Liver (tissue), 9 donors: ENCODE results near the gene B4GALT1. TPM values are rescaled to one million over a fixed set of nuclear protein-coding genes. Genes with fewer than 3 reads are reported as not detected.

Experiments
- DNase-seq: peaks from one replicate; pipeline ENCODE4 v3.0.0-alpha.2; 2017; ENCODE audit warnings: low spot score
- H3K27ac ChIP-seq, 2 donors: one replicate each; pipeline ENCODE4 v1.7.0; 2013; ENCODE audit warnings: inconsistent platforms in 2 of 2, low read length in 2 of 2, control low read depth in 1 of 2, low read depth in 1 of 2, mild to moderate bottlenecking in 1 of 2
- H3K27me3 ChIP-seq, 4 donors: one replicate each; pipeline versions ENCODE4 v1.6.1 to v1.7.0; 2013; ENCODE audit warnings: low read length in 3 of 4, inconsistent platforms in 1 of 4, mild to moderate bottlenecking in 1 of 4, moderate library complexity in 1 of 4; ENCODE audit not compliant: control insufficient read depth in 4 of 4, insufficient read depth in 4 of 4
- H3K36me3 ChIP-seq, 4 donors: one replicate each; pipeline versions ENCODE4 v1.6.1 to v1.7.0; 2013; ENCODE audit warnings: low read length in 3 of 4, mild to moderate bottlenecking in 3 of 4, low read depth in 1 of 4, moderate library complexity in 1 of 4; ENCODE audit not compliant: control insufficient read depth in 4 of 4, insufficient read depth in 3 of 4
- H3K4me1 ChIP-seq, 4 donors: one replicate each; pipeline versions ENCODE4 v1.6.1 to v1.7.0; 2013; ENCODE audit warnings: low read length in 3 of 4, mild to moderate bottlenecking in 3 of 4, moderate library complexity in 1 of 4; ENCODE audit not compliant: control insufficient read depth in 4 of 4, insufficient read depth in 4 of 4
- H3K4me3 ChIP-seq, 3 donors: one replicate each; pipeline versions ENCODE4 v1.6.1 to v1.7.0; 2013; ENCODE audit warnings: low read length in 3 of 3, control low read depth in 1 of 3, low read depth in 1 of 3, mild to moderate bottlenecking in 1 of 3
- H3K9ac ChIP-seq, 2 donors: one replicate each; pipeline ENCODE4 v1.7.0; 2013; ENCODE audit warnings: low read length in 2 of 2, mild to moderate bottlenecking in 2 of 2, moderate library complexity in 2 of 2, control low read depth in 1 of 2, low read depth in 1 of 2
- H3K9me3 ChIP-seq, 4 donors: one replicate each; pipeline versions ENCODE4 v1.6.1 to v1.7.0; 2013; ENCODE audit warnings: low read length in 3 of 4; ENCODE audit not compliant: control insufficient read depth in 4 of 4
- ATF3 ChIP-seq: IDR thresholded peaks from 2 replicates; pipeline ENCODE4 v1.6.1; 2016; ENCODE audit warnings: antibody characterized with exemption
- CTCF ChIP-seq: fragments of 150-350 bp; IDR thresholded peaks from 2 replicates; pipeline ENCODE4 v1.5.1; 2017; ENCODE audit warnings: improper control_type of control experiment, low read depth, low read length; ENCODE audit not compliant: missing input control
- EGR1 ChIP-seq, 2 donors: IDR thresholded peaks; 2 replicates each; pipeline ENCODE4 v1.6.1; 2016 to 2018; ENCODE audit warnings: antibody characterized with exemption in 2 of 2, low read depth in 2 of 2
- FOXA1 ChIP-seq: IDR thresholded peaks from 2 replicates; pipeline ENCODE4 v1.6.1; 2016; ENCODE audit warnings: antibody characterized with exemption
- FOXA2 ChIP-seq: IDR thresholded peaks from 2 replicates; pipeline ENCODE4 v1.6.1; 2016; ENCODE audit warnings: antibody characterized with exemption
- GABPA ChIP-seq, 2 donors: IDR thresholded peaks in 1 of 2; conservative IDR thresholded peaks in 1 of 2; 2 replicates each; pipeline ENCODE4 v1.6.1; 2016; ENCODE audit warnings: antibody characterized with exemption in 2 of 2, mild to moderate bottlenecking in 1 of 2, moderate library complexity in 1 of 2
- HNF4A ChIP-seq, 2 donors: conservative IDR thresholded peaks; 2 replicates each; pipeline ENCODE4 v1.6.1; 2016; ENCODE audit warnings: antibody characterized with exemption in 2 of 2, mild to moderate bottlenecking in 2 of 2
- HNF4G ChIP-seq: IDR thresholded peaks from 2 replicates; pipeline ENCODE4 v1.6.1; 2016; ENCODE audit warnings: antibody characterized with exemption
- JUND ChIP-seq, 2 donors: IDR thresholded peaks; 2 replicates each; pipeline ENCODE4 v1.6.1; 2016; ENCODE audit warnings: antibody characterized with exemption in 2 of 2
- MAX ChIP-seq: IDR thresholded peaks from 2 replicates; pipeline ENCODE4 v1.6.1; 2016; ENCODE audit warnings: antibody characterized with exemption
- NR2F2 ChIP-seq: IDR thresholded peaks from 2 replicates; pipeline ENCODE4 v1.6.1; 2016; ENCODE audit warnings: antibody characterized with exemption
- RAD21 ChIP-seq, 2 donors: IDR thresholded peaks; 2 replicates each; pipeline ENCODE4 v1.6.1; 2016; ENCODE audit warnings: antibody characterized with exemption in 2 of 2, mild to moderate bottlenecking in 2 of 2
- REST ChIP-seq: IDR thresholded peaks from 2 replicates; pipeline ENCODE4 v1.6.1; 2016; ENCODE audit warnings: antibody characterized with exemption, mild to moderate bottlenecking
- RXRA ChIP-seq, 2 donors: IDR thresholded peaks; 2 replicates each; pipeline ENCODE4 v1.6.1; 2017 to 2018; ENCODE audit warnings: antibody characterized with exemption in 2 of 2, mild to moderate bottlenecking in 1 of 2
- SP1 ChIP-seq: IDR thresholded peaks from 2 replicates; pipeline ENCODE4 v1.6.1; 2018; ENCODE audit warnings: antibody characterized with exemption, mild to moderate bottlenecking
- TAF1 ChIP-seq: conservative IDR thresholded peaks from 2 replicates; pipeline ENCODE4 v1.6.1; 2016; ENCODE audit warnings: antibody characterized with exemption, mild to moderate bottlenecking
- YY1 ChIP-seq: IDR thresholded peaks from 2 replicates; pipeline ENCODE4 v1.6.1; 2016; ENCODE audit warnings: antibody characterized with exemption, mild to moderate bottlenecking
- WGBS: extraction: QIAGEN DNeasy Blood & Tissue Kit; methylation state at CpG from one replicate; pipeline ENCODE4 v1.1.7; 2013; 5-methylcytosine and 5-hydroxymethylcytosine counted together
- polyA plus RNA-seq, 2 donors: library from polyadenylated mRNA; stranded (reverse) in 1 of 2; unstranded in 1 of 2; fragments of 200-250 nt in 1 of 2; fragments of >200 nt in 1 of 2; fragmentation: Nextera tagmentation in 1 of 2; extraction: Ambion mirVana in 1 of 2; gene quantifications; one replicate each; pipeline versions ENCODE4 v1.2.1 to v1.2.3, GENCODE V29; 2013 to 2015
- total RNA-seq, 2 donors: library from RNA; depleted of rRNA; stranded (reverse); fragments of >200 nt; gene quantifications; one replicate each; pipeline ENCODE4 v1.2.3, GENCODE V29; 2014
- TF ChIP-seq, protein P1 (sequence below): IDR thresholded peaks from 2 replicates; pipeline ENCODE4 v1.6.1; 2016; ENCODE audit warnings: antibody characterized with exemption
- donor health status: healthy.
- donor health status: healthy.
- donor health status: healthy.
- donor health status: healthy.
- donor health status: healthy.

B4GALT1 gene
- total and polyA plus RNA-seq, 4 donors: 25.9 to 59.8 (median 42.7) TPM

DNA sequence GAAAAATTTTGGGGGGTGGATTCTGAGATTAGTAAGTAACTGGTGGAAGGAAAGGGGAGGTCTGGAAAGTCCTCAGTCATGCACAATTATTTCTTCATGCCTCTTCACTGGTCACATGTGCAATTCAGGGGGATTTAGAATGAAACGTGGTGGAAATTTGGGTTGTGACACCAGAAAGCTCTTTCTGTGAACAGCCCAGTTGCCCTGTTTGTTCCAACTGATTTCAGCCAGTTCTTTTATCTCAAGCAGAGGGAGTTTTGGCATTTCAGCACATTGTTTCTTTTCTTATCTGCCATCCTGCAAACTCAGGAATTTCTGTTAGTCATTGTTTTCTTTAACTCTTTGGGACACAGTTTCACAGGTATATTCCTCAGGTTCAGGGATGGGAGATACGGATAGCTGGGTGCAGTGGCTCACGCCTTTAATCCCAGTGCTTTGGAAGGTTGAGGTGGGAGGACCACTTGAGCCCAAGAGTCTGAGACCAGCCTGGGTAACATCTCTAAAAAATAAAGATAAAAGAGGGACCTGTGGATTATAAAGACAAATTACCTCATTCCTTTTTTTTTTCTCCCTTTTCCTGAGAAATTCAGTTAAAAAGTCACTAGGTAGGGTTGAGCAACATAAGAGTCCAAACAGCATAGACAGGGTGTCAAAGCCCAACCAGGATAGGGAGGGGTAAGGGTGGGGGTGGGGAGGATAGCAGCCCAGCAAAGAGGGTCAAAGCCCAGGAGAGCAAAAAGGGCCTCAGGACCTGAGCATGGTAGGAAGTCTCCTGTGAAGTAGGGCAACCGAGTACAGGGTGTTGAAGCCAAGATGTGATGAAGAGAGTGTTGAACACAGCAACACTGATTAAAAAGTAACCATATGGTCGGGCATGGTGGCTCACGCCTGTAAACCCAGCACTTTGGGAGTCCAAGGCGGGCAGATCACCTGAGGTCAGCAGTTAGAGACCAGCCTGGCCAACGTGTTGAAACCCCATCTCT lies 5.4 kb upstream of the B4GALT1 start:
- Histone ChIP-seq H3K4me1 (peaks cover 13 to 39% (median 31%) of the 10 kb centered on the region in 4 donors), H3K27me3 (no peaks in the 10 kb centered on the region), H3K9me3 (no peaks in the 10 kb centered on the region), H3K27ac (peak overlapping the region; percentile 93 to 97), H3K4me3 (no peak overlapping the region), H3K36me3 (no peaks in the 10 kb centered on the region), H3K9ac (peak overlapping the region; percentile 42 to 75)
- TF ChIP-seq RAD21 (IDR thresholded peaks at IDR 0.05) (no peak), EGR1 (IDR thresholded peaks at IDR 0.05; ENCODE audit: low read depth in 2 of 2) (peak; percentile 21 to 40), HNF4G (peak; percentile 37), CTCF (no peak), GABPA (IDR thresholded peaks at IDR 0.05 in 1 of 2, conservative IDR thresholded peaks at IDR 0.05 in 1 of 2) (no peak), NR2F2 (no peak), FOXA1 (no peak), SP1 (peak; percentile 67), TAF1 (peak; percentile 52), FOXA2 (no peak), MAX (no peak), REST (no peak), RXRA (IDR thresholded peaks at IDR 0.05) (peak; percentile 80 to 91), HNF4A (conservative IDR thresholded peaks at IDR 0.05) (peak; percentile 70 to 85), JUND (IDR thresholded peaks at IDR 0.05) (peak; percentile 60 to 72), YY1 (no peak), ATF3 (peak; percentile 55)
- TF ChIP-seq, protein P1, sequence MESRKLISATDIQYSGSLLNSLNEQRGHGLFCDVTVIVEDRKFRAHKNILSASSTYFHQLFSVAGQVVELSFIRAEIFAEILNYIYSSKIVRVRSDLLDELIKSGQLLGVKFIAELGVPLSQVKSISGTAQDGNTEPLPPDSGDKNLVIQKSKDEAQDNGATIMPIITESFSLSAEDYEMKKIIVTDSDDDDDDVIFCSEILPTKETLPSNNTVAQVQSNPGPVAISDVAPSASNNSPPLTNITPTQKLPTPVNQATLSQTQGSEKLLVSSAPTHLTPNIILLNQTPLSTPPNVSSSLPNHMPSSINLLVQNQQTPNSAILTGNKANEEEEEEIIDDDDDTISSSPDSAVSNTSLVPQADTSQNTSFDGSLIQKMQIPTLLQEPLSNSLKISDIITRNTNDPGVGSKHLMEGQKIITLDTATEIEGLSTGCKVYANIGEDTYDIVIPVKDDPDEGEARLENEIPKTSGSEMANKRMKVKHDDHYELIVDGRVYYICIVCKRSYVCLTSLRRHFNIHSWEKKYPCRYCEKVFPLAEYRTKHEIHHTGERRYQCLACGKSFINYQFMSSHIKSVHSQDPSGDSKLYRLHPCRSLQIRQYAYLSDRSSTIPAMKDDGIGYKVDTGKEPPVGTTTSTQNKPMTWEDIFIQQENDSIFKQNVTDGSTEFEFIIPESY: no peak
- WGBS: 31% methylated on average over 8 of the region's 8 CpGs
- DNase-seq: peak; percentile 47
